HFFc6 (cell line): ENCODE measurements around the gene BSND. TPM values are rescaled to one million over a fixed set of nuclear protein-coding genes. Genes with fewer than 3 reads are reported as not detected.
"Not testable (repeated sequence)": the region's sequence is repeated elsewhere in the genome, so short reads cannot be mapped to it uniquely, and the experiment has no call there.

ENCODE experiments used
- DNase-seq: peaks from one replicate; pipeline ENCODE4 v3.0.0-alpha.2; 2018
- H3K27ac Mint-ChIP-seq: 2 replicates; pipeline ENCODE4 v1.8.0; 2020; ENCODE audit warnings: mild to moderate bottlenecking, mixed read lengths
- H3K27me3 Mint-ChIP-seq: 2 replicates; pipeline ENCODE4 v1.8.0; 2021; ENCODE audit warnings: mild to moderate bottlenecking, moderate library complexity, mixed read lengths; ENCODE audit not compliant: insufficient read depth
- H3K36me3 Mint-ChIP-seq: 2 replicates; pipeline ENCODE4 v1.8.0; 2021; ENCODE audit warnings: low read depth, mixed read lengths
- H3K4me1 Mint-ChIP-seq: 2 replicates; pipeline ENCODE4 v1.8.0; 2020; ENCODE audit warnings: low read depth, mixed read lengths
- H3K4me3 Mint-ChIP-seq: 2 replicates; pipeline ENCODE4 v1.8.0; 2020; ENCODE audit warnings: mild to moderate bottlenecking, moderate library complexity, mixed read lengths
- H3K9me3 Mint-ChIP-seq: 2 replicates; pipeline ENCODE4 v1.8.0; 2020; ENCODE audit warnings: mild to moderate bottlenecking, mixed read lengths
- total RNA-seq, 6 experiments: library from RNA; stranded (reverse); fragmentation: NEBNext Ultra II Directional; extraction: Animal tissue kit (Norgen Biotek cat#: 25700); gene quantifications; 2 replicates in 1 of 6; 3 replicates in 5 of 6; pipeline ENCODE4 v1.2.3, GENCODE V29; 2021
- TF ChIP-seq, protein P1 (sequence below): fragments of 200-600 bp; sonication (generic); IDR thresholded peaks from 2 replicates; pipeline ENCODE4 v1.5.0; 2021; ENCODE audit warnings: antibody characterized with exemption, mild to moderate bottlenecking

The BSND gene
- total RNA-seq, 6 experiments from 2014 or later: not detected

DNA sequence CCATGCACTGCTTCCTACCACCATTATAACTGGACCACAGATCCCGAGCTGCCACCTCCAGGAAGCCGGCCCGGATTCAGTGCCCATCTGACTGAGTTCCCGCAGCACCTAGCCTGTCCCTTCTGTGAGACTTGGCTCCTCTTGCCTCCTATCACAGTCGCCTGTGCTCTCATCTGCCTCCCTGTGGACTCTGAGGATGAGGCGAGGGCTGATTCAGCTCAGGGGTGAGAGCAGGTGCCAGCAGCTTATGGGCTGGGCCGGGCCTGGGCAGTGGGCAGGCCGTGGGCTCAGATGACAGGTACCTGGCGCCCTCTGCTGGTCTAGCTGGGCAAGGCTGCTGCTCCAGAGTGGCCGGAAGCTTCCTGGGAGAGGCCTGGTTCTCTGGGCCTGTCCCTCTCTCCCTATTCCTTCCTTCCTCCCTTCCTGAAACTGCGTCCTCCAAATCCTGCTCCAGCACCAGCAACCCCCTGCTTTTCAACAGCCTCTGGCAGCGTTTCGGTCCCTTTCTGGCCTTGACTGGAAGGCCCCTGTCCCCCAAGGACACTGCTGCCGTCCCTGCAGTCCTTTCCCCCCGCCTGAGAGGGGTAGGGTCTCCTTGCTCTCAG is 23.3 kb downstream of the BSND start:
- Mint-ChIP-seq H3K27me3 (peaks cover 10% of the 10 kb centered on the region), H3K4me3 (no peak overlapping the region), H3K36me3 (no peaks in the 10 kb centered on the region), H3K9me3 (no peaks in the 10 kb centered on the region), H3K4me1 (peaks cover 29% of the 10 kb centered on the region), H3K27ac (peak overlapping the region; percentile 82)
- TF ChIP-seq, protein P1, sequence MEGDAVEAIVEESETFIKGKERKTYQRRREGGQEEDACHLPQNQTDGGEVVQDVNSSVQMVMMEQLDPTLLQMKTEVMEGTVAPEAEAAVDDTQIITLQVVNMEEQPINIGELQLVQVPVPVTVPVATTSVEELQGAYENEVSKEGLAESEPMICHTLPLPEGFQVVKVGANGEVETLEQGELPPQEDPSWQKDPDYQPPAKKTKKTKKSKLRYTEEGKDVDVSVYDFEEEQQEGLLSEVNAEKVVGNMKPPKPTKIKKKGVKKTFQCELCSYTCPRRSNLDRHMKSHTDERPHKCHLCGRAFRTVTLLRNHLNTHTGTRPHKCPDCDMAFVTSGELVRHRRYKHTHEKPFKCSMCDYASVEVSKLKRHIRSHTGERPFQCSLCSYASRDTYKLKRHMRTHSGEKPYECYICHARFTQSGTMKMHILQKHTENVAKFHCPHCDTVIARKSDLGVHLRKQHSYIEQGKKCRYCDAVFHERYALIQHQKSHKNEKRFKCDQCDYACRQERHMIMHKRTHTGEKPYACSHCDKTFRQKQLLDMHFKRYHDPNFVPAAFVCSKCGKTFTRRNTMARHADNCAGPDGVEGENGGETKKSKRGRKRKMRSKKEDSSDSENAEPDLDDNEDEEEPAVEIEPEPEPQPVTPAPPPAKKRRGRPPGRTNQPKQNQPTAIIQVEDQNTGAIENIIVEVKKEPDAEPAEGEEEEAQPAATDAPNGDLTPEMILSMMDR: peak; percentile 97
- peak; percentile 92 for DNase-seq

DNA sequence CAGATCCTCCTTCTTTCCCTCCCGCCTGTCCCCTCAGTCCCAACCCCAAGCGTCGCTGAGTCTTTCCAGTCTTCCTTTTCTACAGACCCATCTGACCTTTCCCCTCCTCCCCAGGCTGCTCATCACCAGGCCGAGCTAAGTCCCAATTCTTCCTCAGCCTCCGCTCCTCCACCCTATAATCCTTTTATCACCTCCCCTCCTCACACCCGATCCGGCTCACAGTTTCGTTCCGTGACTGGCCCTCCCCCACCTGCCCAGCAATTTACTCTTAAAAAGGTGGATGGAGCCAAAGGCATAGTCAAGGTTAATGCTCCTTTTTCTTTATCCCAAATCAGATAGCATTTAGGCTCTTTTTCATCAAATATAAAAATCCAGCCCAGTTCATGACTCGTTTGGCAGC is 25.4 kb downstream of the BSND start:
- H3K4me3 Mint-ChIP-seq, H3K27me3 Mint-ChIP-seq, H3K27ac Mint-ChIP-seq, H3K36me3 Mint-ChIP-seq, DNase-seq, H3K9me3 Mint-ChIP-seq: not testable (repeated sequence)
- peaks cover 31% of the 10 kb centered on the region for H3K4me1 Mint-ChIP-seq

- not testable (repeated sequence) for H3K27ac Mint-ChIP-seq, H3K4me3 Mint-ChIP-seq, DNase-seq, H3K9me3 Mint-ChIP-seq, H3K36me3 Mint-ChIP-seq
- Mint-ChIP-seq H3K4me1 (peaks cover 26% of the 10 kb centered on the region), H3K27me3 (peaks cover 10% of the 10 kb centered on the region)
These were observed 27.9 kb downstream of the BSND start for GRCh38 chr1:55026682-55027081.

- Mint-ChIP-seq H3K27me3 (peaks cover 39% of the 10 kb centered on the region), H3K4me1 (peaks cover 10% of the 10 kb centered on the region)
- H3K4me3 Mint-ChIP-seq, DNase-seq, H3K9me3 Mint-ChIP-seq, H3K27ac Mint-ChIP-seq, H3K36me3 Mint-ChIP-seq: not testable (repeated sequence)
These were observed 32.4 kb downstream of the BSND start for GRCh38 chr1:55031098-55031497.

GRCh38 chr1:55033265-55033614 is 34.5 kb downstream of the BSND start:
- no peak for DNase-seq
- Mint-ChIP-seq H3K4me1 (no peaks in the 10 kb centered on the region), H3K27ac (no peak overlapping the region), H3K4me3 (no peak overlapping the region; the same call in 1 of the 2 replicates), H3K36me3 (no peaks in the 10 kb centered on the region), H3K27me3 (peaks cover 57% of the 10 kb centered on the region), H3K9me3 (no peaks in the 10 kb centered on the region)
- TF ChIP-seq, protein P1: no peak

- Mint-ChIP-seq H3K27ac (no peak overlapping the region), H3K4me3 (no peak overlapping the region), H3K27me3 (peaks cover 66% of the 10 kb centered on the region), H3K4me1 (peaks cover 5% of the 10 kb centered on the region; the same call in 1 of the 2 replicates), H3K9me3 (no peaks in the 10 kb centered on the region), H3K36me3 (no peaks in the 10 kb centered on the region)
- TF ChIP-seq, protein P1: no peak
- no peak for DNase-seq
These were observed 35.9 kb downstream of the BSND start for GRCh38 chr1:55034476-55035133.

GRCh38 chr1:55035904-55036303 is 37.2 kb downstream of the BSND start:
- DNase-seq: no peak
- H3K4me3 Mint-ChIP-seq: no peak overlapping the region
- TF ChIP-seq, protein P1: peak; percentile 32; the same call in 1 of the 2 replicates
- no peaks in the 10 kb centered on the region for H3K9me3 Mint-ChIP-seq
- H3K27ac Mint-ChIP-seq: no peak overlapping the region
- peaks cover 5% of the 10 kb centered on the region; the same call in 1 of the 2 replicates for H3K4me1 Mint-ChIP-seq
- H3K27me3 Mint-ChIP-seq: peaks cover 76% of the 10 kb centered on the region
- H3K36me3 Mint-ChIP-seq: no peaks in the 10 kb centered on the region
